HepG2 (cell line): Measurements from ENCODE around the gene PCIF1. TPM values are rescaled to one million over a fixed set of nuclear protein-coding genes. Genes with fewer than 3 reads are reported as not detected.

Source experiments
- ATF7 ChIP-seq, 2 experiments: fragments of 450-650 bp in 1 of 2; sonication (generic) in 1 of 2; formaldehyde crosslinking in 1 of 2; IDR thresholded peaks; 2 replicates each; pipeline versions ENCODE4 v1.4.0 to v1.6.1; 2016 to 2020; ENCODE audit warnings: antibody characterized with exemption in 1 of 2, mild to moderate bottlenecking in 1 of 2, missing genetic modification reagents in 1 of 2
- ERF ChIP-seq: IDR thresholded peaks from 2 replicates; pipeline ENCODE4 v1.6.1; 2018; ENCODE audit warnings: missing biosample characterization, missing genetic modification reagents
- GATA4 ChIP-seq: sonication (generic); IDR thresholded peaks from 2 replicates; pipeline ENCODE4 v1.6.1; 2016; ENCODE audit warnings: antibody characterized with exemption, low read depth, borderline replicate concordance
- GMEB1 ChIP-seq: sonication (generic); formaldehyde crosslinking; IDR thresholded peaks from 2 replicates; pipeline ENCODE4 v1.5.1; 2020; ENCODE audit warnings: missing genetic modification reagents, mild to moderate bottlenecking, borderline replicate concordance
- MAFF ChIP-seq: IDR thresholded peaks from 2 replicates; pipeline ENCODE4 v1.6.1; 2011; ENCODE audit warnings: low read depth, low read length, improper control_type of control experiment
- MXD4 ChIP-seq: IDR thresholded peaks from 2 replicates; pipeline ENCODE4 v1.6.1; 2016; ENCODE audit warnings: mild to moderate bottlenecking, missing biosample characterization, missing genetic modification reagents
- NR2F1 ChIP-seq, 2 experiments: fragments of 450-650 bp in 1 of 2; formaldehyde crosslinking in 1 of 2; IDR thresholded peaks; 2 replicates each; pipeline versions ENCODE4 v1.5.0 to v1.6.1; 2016 to 2020; ENCODE audit warnings: mild to moderate bottlenecking in 1 of 2, missing compliant biosample characterization in 1 of 2, missing genetic modification reagents in 1 of 2, moderate library complexity in 1 of 2
- POLR2G ChIP-seq: fragments of 200-400 bp; formaldehyde crosslinking; IDR thresholded peaks from 2 replicates; pipeline ENCODE4 v1.6.1; 2018; ENCODE audit warnings: mild to moderate bottlenecking, low read depth, low read length, moderate library complexity
- PPARG ChIP-seq: conservative IDR thresholded peaks from 2 replicates; pipeline ENCODE4 v1.6.1; 2016; ENCODE audit warnings: missing biosample characterization, missing genetic modification reagents
- RFX1 ChIP-seq: fragments of 450-650 bp; IDR thresholded peaks from 2 replicates; pipeline ENCODE4 v1.6.1; 2017
- STAT5B ChIP-seq: sonication (generic); formaldehyde crosslinking; IDR thresholded peaks from 2 replicates; pipeline ENCODE4 v1.4.0; 2020; ENCODE audit warnings: missing genetic modification reagents
- ZFAT ChIP-seq: sonication (generic); formaldehyde crosslinking; conservative IDR thresholded peaks from 2 replicates; pipeline ENCODE4 v1.8.1; 2023; ENCODE audit warnings: missing genetic modification reagents, inconsistent platforms
- ZFP36 ChIP-seq: fragments of 150-350 bp; IDR thresholded peaks from 2 replicates; pipeline ENCODE4 v1.6.1; 2018; ENCODE audit warnings: borderline replicate concordance, low read length, low read depth; ENCODE audit not compliant: partially characterized antibody
- ZIK1 ChIP-seq: sonication (generic); formaldehyde crosslinking; IDR thresholded peaks from 2 replicates; pipeline ENCODE4 v1.5.0; 2020; ENCODE audit warnings: mild to moderate bottlenecking, low read depth, missing genetic modification reagents, borderline replicate concordance
- ZNF282 ChIP-seq: fragments of 450-650 bp; IDR thresholded peaks from 2 replicates; pipeline ENCODE4 v1.6.1; 2018; ENCODE audit not compliant: partially characterized antibody
- ZNF337 ChIP-seq: sonication (generic); formaldehyde crosslinking; IDR thresholded peaks from 2 replicates; pipeline ENCODE4 v1.5.1; 2020; ENCODE audit warnings: missing genetic modification reagents, low read depth, mild to moderate bottlenecking, borderline replicate concordance
- ZNF33A ChIP-seq: sonication (generic); formaldehyde crosslinking; IDR thresholded peaks from 2 replicates; pipeline ENCODE4 v1.5.1; 2020; ENCODE audit warnings: missing genetic modification reagents, mild to moderate bottlenecking, moderate library complexity, borderline replicate concordance
- ZNF441 ChIP-seq: sonication (generic); formaldehyde crosslinking; IDR thresholded peaks from 2 replicates; pipeline ENCODE4 v1.7.0; 2021; ENCODE audit warnings: missing genetic modification reagents, borderline replicate concordance
- ZNF446 ChIP-seq: sonication (generic); formaldehyde crosslinking; IDR thresholded peaks from 2 replicates; pipeline ENCODE4 v1.5.0; 2020; ENCODE audit warnings: mild to moderate bottlenecking, missing genetic modification reagents
- ZNF552 ChIP-seq: sonication (generic); formaldehyde crosslinking; IDR thresholded peaks from 2 replicates; pipeline ENCODE4 v1.9.0; 2022; ENCODE audit warnings: missing genetic modification reagents, mild to moderate bottlenecking, borderline replicate concordance
- ZNF720 ChIP-seq: sonication (generic); formaldehyde crosslinking; IDR thresholded peaks from 2 replicates; pipeline ENCODE4 v1.4.0; 2020; ENCODE audit warnings: missing genetic modification reagents
- ZZZ3 ChIP-seq: sonication (generic); formaldehyde crosslinking; IDR thresholded peaks from 2 replicates; pipeline ENCODE4 v1.4.0; 2020; ENCODE audit warnings: missing genetic modification reagents, mild to moderate bottlenecking, borderline replicate concordance
- polyA plus RNA-seq, 8 experiments: library from polyadenylated mRNA; depleted of rRNA in 3 of 8; stranded (reverse) in 7 of 8; unstranded in 1 of 8; fragments of >200 nt; fragmentation: Illumina TruSeq in 4 of 8; extraction: Trizol in 4 of 8; gene quantifications; 2 replicates each; pipeline versions ENCODE4 v1.2.1 to v1.2.3, GENCODE V29; 2011 to 2016; ENCODE audit warnings: low read depth in 4 of 8, missing spikeins in 1 of 8, mixed read lengths in 1 of 8; ENCODE audit not compliant: insufficient read depth in 1 of 8
- total RNA-seq, 5 experiments: library from RNA; depleted of rRNA; stranded (reverse); fragments of >200 nt; fragmentation: Illumina TruSeq; extraction: Trizol; gene quantifications; 2 replicates each; pipeline ENCODE4 v1.2.3, GENCODE V29; 2016; ENCODE audit warnings: low read depth in 1 of 5
- TF ChIP-seq, protein P1 (sequence below): sonication (generic); formaldehyde crosslinking; IDR thresholded peaks from 2 replicates; pipeline ENCODE4 v1.8.1; 2022; ENCODE audit warnings: mild to moderate bottlenecking, missing genetic modification reagents
- TF ChIP-seq, protein P2 (sequence below): sonication (generic); formaldehyde crosslinking; IDR thresholded peaks from 2 replicates; pipeline ENCODE4 v1.4.0; 2020; ENCODE audit warnings: missing genetic modification reagents, low read depth, mild to moderate bottlenecking, borderline replicate concordance
- TF ChIP-seq, protein P3 (sequence below): sonication (generic); formaldehyde crosslinking; IDR thresholded peaks from 2 replicates; pipeline ENCODE4 v1.4.0; 2020; ENCODE audit warnings: mild to moderate bottlenecking, missing genetic modification reagents
- TF ChIP-seq, protein P4 (sequence below): sonication (generic); formaldehyde crosslinking; IDR thresholded peaks from 2 replicates; pipeline ENCODE4 v1.4.0; 2020; ENCODE audit warnings: missing genetic modification reagents

PCIF1 gene
- total and polyA plus RNA-seq, 2 of the 13 experiments (the other 11 are each of a cell fraction or from before 2014, with no cell fraction given) = 20.9 to 24.4 TPM

DNA sequence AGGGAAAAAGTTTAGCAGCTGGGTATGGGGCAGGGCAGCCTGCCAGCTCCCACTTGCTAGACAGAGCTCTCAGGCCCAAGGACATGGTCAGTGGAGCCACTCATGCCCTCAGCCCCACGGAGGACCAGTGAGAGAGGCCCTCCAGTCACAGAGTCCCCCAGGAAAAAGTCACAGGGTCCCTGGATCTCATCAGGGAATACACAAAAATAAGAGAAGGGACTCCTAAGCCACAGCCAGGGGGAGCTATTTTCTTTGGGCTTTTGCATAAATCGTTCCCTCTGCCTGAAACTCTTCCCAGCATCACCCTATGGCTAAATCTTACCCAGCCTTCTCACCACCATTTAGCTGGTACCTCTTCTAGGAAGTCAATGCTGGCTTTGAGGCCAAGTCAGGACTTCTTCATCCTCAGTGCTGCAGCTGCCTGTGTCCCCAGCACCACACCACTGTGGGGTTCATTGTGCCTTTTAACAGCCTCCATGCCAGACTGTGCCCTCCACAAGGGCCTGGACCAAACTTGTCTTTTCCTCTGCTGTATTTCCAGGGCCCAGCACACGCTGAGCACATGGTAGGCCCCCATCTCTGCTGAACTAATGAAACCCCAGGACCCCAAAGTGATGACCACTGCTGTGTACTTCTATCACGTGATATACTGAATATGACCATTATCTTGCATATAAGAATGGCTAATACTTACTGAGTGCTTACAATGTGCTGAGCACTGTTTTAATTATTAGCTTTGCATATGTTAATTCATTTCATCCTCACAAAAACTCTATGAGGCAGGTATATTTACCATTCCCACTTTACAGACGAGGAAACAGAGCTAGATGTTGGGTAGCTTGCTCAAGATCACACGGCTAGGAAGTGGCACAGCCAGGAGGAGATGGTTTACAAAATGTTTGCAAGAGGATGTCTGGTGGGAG, 35.5 kb downstream of the PCIF1 start (continued):
- TF ChIP-seq ZFP36 (no peak), MXD4 (peak; percentile 70; the same call in 1 of the 2 replicates), POLR2G (no peak), PPARG (CRISPR knock-in tag) (no peak), ERF (CRISPR knock-in tag) (no peak), ZNF446 (CRISPR knock-in tag) (no peak), ZNF441 (CRISPR knock-in tag) (no peak), ZNF720 (no peak), MAFF (no peak), GATA4 (no peak), GMEB1 (CRISPR knock-in tag) (no peak), ZNF552 (CRISPR knock-in tag) (no peak), ZIK1 (CRISPR knock-in tag) (no peak), ZZZ3 (CRISPR knock-in tag) (no peak), RFX1 (no peak), STAT5B (CRISPR knock-in tag) (no peak), ZNF33A (CRISPR knock-in tag) (no peak), ZNF337 (CRISPR knock-in tag) (no peak), NR2F1 (CRISPR knock-in tag; IDR thresholded peaks at IDR 0.05) (no peak), ZFAT (CRISPR knock-in tag) (no peak), ZNF282 (no peak), ATF7 (IDR thresholded peaks at IDR 0.05) (no peak), ATF7 (CRISPR knock-in tag; IDR thresholded peaks at IDR 0.05) (no peak)
- TF ChIP-seq, protein P1, sequence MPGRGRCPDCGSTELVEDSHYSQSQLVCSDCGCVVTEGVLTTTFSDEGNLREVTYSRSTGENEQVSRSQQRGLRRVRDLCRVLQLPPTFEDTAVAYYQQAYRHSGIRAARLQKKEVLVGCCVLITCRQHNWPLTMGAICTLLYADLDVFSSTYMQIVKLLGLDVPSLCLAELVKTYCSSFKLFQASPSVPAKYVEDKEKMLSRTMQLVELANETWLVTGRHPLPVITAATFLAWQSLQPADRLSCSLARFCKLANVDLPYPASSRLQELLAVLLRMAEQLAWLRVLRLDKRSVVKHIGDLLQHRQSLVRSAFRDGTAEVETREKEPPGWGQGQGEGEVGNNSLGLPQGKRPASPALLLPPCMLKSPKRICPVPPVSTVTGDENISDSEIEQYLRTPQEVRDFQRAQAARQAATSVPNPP (CRISPR knock-in tag) = no peak
- TF ChIP-seq, protein P2, sequence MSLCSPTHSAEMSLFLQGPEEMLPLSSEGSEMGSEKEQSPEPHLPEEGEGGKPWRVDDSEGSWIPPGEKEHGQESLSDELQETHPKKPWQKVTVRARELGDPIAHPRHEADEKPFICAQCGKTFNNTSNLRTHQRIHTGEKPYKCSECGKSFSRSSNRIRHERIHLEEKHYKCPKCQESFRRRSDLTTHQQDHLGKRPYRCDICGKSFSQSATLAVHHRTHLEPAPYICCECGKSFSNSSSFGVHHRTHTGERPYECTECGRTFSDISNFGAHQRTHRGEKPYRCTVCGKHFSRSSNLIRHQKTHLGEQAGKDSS (CRISPR knock-in tag) = no peak
- TF ChIP-seq, protein P3, sequence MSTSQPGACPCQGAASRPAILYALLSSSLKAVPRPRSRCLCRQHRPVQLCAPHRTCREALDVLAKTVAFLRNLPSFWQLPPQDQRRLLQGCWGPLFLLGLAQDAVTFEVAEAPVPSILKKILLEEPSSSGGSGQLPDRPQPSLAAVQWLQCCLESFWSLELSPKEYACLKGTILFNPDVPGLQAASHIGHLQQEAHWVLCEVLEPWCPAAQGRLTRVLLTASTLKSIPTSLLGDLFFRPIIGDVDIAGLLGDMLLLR (CRISPR knock-in tag) = peak; percentile 68; the same call in 1 of the 2 replicates
- TF ChIP-seq, protein P4, sequence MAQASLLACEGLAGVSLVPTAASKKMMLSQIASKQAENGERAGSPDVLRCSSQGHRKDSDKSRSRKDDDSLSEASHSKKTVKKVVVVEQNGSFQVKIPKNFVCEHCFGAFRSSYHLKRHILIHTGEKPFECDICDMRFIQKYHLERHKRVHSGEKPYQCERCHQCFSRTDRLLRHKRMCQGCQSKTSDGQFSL = no peak
